Kidney (tissue), 14 donors: ENCODE data around the gene DNAJC15. TPM values are rescaled to one million over a fixed set of nuclear protein-coding genes. Genes with fewer than 3 reads are reported as not detected.

ENCODE experiments used
- DNase-seq, 5 donors: peaks; one replicate each; pipeline ENCODE4 v3.0.0-alpha.2; 2013 to 2020
- FAIRE-seq: peaks from 2 replicates; lab custom pipeline; 2012; peaks lifted over from hg19 to GRCh38; lab: Jason Lieb, UNC
- H3K27ac ChIP-seq, 2 donors: one replicate each; pipeline ENCODE4 v1.7.0; 2013; ENCODE audit warnings: low read depth in 2 of 2, low read length in 2 of 2, inconsistent platforms in 1 of 2
- H3K27me3 ChIP-seq: one replicate; pipeline ENCODE4 v1.7.1; 2013; ENCODE audit warnings: low read length, inconsistent platforms; ENCODE audit not compliant: control insufficient read depth, insufficient read depth
- H3K36me3 ChIP-seq, 3 donors: one replicate each; pipeline versions ENCODE4 v1.7.0 to v1.7.1; 2013; ENCODE audit warnings: low read length in 3 of 3, control low read depth in 1 of 3, inconsistent platforms in 1 of 3; ENCODE audit not compliant: insufficient read depth in 3 of 3, control insufficient read depth in 2 of 3
- H3K4me1 ChIP-seq, 3 donors: one replicate each; pipeline versions ENCODE4 v1.7.0 to v1.7.1; 2013; ENCODE audit warnings: low read length in 3 of 3, inconsistent platforms in 1 of 3, low read depth in 1 of 3; ENCODE audit not compliant: control insufficient read depth in 2 of 3, insufficient read depth in 2 of 3
- H3K4me3 ChIP-seq, 3 donors: one replicate each; pipeline versions ENCODE4 v1.7.0 to v1.8.1; 2013; ENCODE audit warnings: low read length in 3 of 3, control low read depth in 1 of 3, inconsistent platforms in 1 of 3
- H3K9ac ChIP-seq, 3 donors: one replicate each; pipeline versions ENCODE4 v1.7.0 to v1.7.1; 2013; ENCODE audit warnings: low read length in 3 of 3, control low read depth in 1 of 3, inconsistent platforms in 1 of 3
- H3K9me3 ChIP-seq, 3 donors: one replicate each; pipeline versions ENCODE4 v1.7.0 to v1.7.1; 2013; ENCODE audit warnings: low read length in 3 of 3, control low read depth in 1 of 3, inconsistent platforms in 1 of 3; ENCODE audit not compliant: control insufficient read depth in 2 of 3, insufficient read depth in 1 of 3
- intact Hi-C: fragments of 100-400 bp; cut with DNase I; formaldehyde crosslinking; loops from one replicate; pipeline ENCODE4 v1.11.1; 2022
- polyA plus RNA-seq: library from polyadenylated mRNA; stranded (reverse); fragments of 350-450 nt; fragmentation: Illumina TruSeq; extraction: RNeasy Lipid Tissue Mini Kit (QIAGEN cat#74804); gene quantifications from one replicate; pipeline ENCODE4 v1.2.3, GENCODE V29; 2014; ENCODE audit warnings: low read depth, low replicate concordance; ENCODE audit not compliant: insufficient read depth
- total RNA-seq: library from RNA; stranded (reverse); fragmentation: NEBNext Ultra II Directional; extraction: Animal tissue kit (Norgen Biotek cat#: 25700); gene quantifications from one replicate; pipeline ENCODE4 v1.2.1, GENCODE V29; 2021
- TF ChIP-seq, protein P1 (sequence below): IDR thresholded peaks from 3 replicates; pipeline ENCODE4 v1.5.1; 2012; ENCODE audit warnings: mild to moderate bottlenecking, moderate library complexity, borderline replicate concordance; ENCODE audit not compliant: insufficient read depth; ENCODE audit errors: extremely low read depth
- donor health status: control.
- donor health status: control.
- donor health status: control.
- donor health status: control.
- donor health status: control.
- donor health status: DM: yes; HTN: yes; CAD: no.
- donor health status: Normal renal cell carcinoma (clear cell type).

DNAJC15 gene
- total and polyA plus RNA-seq, 2 donors from 2014 or later, result 18.8 to 31.0 TPM

DNA sequence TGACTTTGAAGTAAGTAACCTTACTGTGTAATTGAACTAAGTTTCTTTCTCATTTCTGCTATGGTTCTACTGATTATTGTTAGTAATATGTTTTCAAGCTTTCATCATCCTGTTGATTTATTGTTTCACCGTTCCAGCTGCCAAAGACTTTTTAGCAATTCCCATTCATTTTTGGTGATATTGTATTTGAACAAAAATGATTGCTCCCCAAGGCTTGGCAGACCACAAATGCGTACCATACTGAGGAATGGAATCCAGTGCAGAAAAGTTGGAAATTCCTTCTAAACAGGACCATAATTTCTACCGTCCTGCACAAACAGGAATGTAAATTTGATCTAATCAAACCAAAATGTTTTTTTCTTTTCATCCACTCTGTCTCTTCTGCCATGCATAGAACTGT lies 42.1 kb upstream of the DNAJC15 start:
- H3K36me3 ChIP-seq, result no peaks in the 10 kb centered on the region
- FAIRE-seq, result no peak
- intact Hi-C loops, result no loop called here
- DNase-seq, result no peak
- H3K27me3 ChIP-seq, result no peaks in the 10 kb centered on the region
- H3K9me3 ChIP-seq, result peaks cover 0 to 3% (median 0%) of the 10 kb centered on the region in 3 donors
- H3K9ac ChIP-seq, result no peak overlapping the region
- no peak overlapping the region for H3K4me3 ChIP-seq
- TF ChIP-seq, protein P1, sequence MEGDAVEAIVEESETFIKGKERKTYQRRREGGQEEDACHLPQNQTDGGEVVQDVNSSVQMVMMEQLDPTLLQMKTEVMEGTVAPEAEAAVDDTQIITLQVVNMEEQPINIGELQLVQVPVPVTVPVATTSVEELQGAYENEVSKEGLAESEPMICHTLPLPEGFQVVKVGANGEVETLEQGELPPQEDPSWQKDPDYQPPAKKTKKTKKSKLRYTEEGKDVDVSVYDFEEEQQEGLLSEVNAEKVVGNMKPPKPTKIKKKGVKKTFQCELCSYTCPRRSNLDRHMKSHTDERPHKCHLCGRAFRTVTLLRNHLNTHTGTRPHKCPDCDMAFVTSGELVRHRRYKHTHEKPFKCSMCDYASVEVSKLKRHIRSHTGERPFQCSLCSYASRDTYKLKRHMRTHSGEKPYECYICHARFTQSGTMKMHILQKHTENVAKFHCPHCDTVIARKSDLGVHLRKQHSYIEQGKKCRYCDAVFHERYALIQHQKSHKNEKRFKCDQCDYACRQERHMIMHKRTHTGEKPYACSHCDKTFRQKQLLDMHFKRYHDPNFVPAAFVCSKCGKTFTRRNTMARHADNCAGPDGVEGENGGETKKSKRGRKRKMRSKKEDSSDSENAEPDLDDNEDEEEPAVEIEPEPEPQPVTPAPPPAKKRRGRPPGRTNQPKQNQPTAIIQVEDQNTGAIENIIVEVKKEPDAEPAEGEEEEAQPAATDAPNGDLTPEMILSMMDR, result no peak
- peaks cover 0 to 12% (median 6%) of the 10 kb centered on the region in 3 donors for H3K4me1 ChIP-seq
- H3K27ac ChIP-seq, result no peak overlapping the region

DNA sequence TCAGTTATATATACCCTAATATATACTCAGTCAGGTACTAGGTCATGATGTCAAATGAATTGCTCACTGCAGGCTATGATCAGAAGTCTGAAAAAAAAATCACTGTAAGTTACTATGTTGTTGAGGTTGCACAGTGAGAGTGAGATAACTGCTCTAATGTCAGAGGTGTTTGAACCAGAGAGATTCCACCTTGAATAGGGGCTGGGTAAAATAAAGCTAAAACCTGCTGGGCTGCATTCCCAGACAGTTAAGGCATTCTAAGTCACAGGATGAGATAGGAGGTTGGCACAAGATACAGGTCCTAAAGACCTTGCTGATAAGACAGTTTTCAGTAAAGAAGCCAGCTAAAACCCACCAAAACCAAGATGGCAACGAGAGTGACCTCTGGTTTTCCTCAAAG lies 41.5 kb upstream of the DNAJC15 start:
- H3K9me3 ChIP-seq, result peaks cover 0 to 3% (median 0%) of the 10 kb centered on the region in 3 donors
- H3K27me3 ChIP-seq, result no peaks in the 10 kb centered on the region
- intact Hi-C loops, result no loop called here
- peaks cover 0 to 12% (median 6%) of the 10 kb centered on the region in 3 donors for H3K4me1 ChIP-seq
- no peaks in the 10 kb centered on the region for H3K36me3 ChIP-seq
- no peak for DNase-seq
- H3K9ac ChIP-seq, result no peak overlapping the region
- no peak overlapping the region for H3K4me3 ChIP-seq
- H3K27ac ChIP-seq, result no peak overlapping the region
- FAIRE-seq, result no peak
- TF ChIP-seq, protein P1, result no peak

DNA sequence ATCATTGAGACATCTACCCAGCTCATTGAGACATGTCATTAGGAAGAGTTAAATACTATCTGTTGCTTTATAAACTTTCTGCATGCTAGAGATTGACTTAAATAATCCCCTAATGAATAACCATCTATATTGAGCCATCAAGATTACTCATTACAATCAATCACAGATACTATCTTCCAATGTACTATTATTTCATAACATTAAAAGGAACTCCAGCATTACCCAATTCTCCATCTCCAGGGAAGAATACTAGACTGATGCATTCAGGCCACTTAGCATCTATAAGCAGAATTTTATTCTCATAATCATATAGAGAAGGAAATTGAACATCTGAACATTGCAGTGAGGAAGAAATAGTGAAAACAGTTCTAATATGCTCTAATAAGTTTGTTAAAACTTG lies 39.4 kb upstream of the DNAJC15 start:
- H3K4me1 ChIP-seq, result peaks cover 0 to 12% (median 6%) of the 10 kb centered on the region in 3 donors
- TF ChIP-seq, protein P1, result no peak
- no peak overlapping the region for H3K9ac ChIP-seq
- DNase-seq (no peak), FAIRE-seq (no peak)
- H3K4me3 ChIP-seq, result no peak overlapping the region
- intact Hi-C loops, result no loop called here
- no peaks in the 10 kb centered on the region for H3K36me3 ChIP-seq
- H3K9me3 ChIP-seq, result no peaks in the 10 kb centered on the region
- no peak overlapping the region for H3K27ac ChIP-seq
- H3K27me3 ChIP-seq, result no peaks in the 10 kb centered on the region

DNA sequence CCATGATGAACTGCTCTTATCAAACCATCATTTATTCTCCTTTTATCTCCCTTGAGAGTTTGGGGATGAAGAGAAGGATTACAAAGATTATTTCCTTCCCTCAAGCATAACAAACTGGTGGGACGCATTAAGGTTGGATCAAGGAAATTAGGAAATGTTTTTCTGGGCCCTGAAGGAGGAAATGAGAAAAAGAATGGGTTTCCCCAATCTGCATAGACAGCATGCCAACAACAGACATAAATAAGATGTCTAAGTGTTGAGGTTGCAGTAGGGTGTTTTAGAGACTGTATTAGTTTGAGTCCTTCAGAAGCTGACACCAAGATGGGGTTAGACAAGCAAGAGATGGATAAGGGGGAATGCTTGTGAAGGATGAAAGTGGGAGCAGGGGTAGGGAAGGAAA lies 38.7 kb upstream of the DNAJC15 start:
- no peaks in the 10 kb centered on the region for H3K36me3 ChIP-seq
- DNase-seq, result no peak
- intact Hi-C loops, result no loop called here
- TF ChIP-seq, protein P1, result no peak
- H3K9me3 ChIP-seq, result no peaks in the 10 kb centered on the region
- H3K27me3 ChIP-seq, result no peaks in the 10 kb centered on the region
- no peak for FAIRE-seq
- peaks cover 0 to 12% (median 6%) of the 10 kb centered on the region in 3 donors for H3K4me1 ChIP-seq
- no peak overlapping the region for H3K4me3 ChIP-seq
- no peak overlapping the region for H3K9ac ChIP-seq
- peak overlapping the region; percentile 68 to 89 for H3K27ac ChIP-seq
